HUES6 (cell line): ENCODE results near the gene METTL15.
"Not testable (repeated sequence)": the region's sequence is repeated elsewhere in the genome, so short reads cannot be mapped to it uniquely, and the experiment has no call there.

Experiments
- H3K27ac ChIP-seq: 2 replicates; pipeline ENCODE4 v1.7.0; 2013; ENCODE audit warnings: low read depth, mild to moderate bottlenecking, low read length, inconsistent platforms
- H3K27me3 ChIP-seq: 2 replicates; pipeline ENCODE4 v1.6.1; 2013; ENCODE audit warnings: low read length; ENCODE audit not compliant: control insufficient read depth, insufficient read depth
- H3K36me3 ChIP-seq: 2 replicates; pipeline ENCODE4 v1.6.1; 2013; ENCODE audit warnings: low read length; ENCODE audit not compliant: control insufficient read depth, insufficient read depth
- H3K4me1 ChIP-seq: 2 replicates; pipeline ENCODE4 v1.6.1; 2013; ENCODE audit warnings: low read length; ENCODE audit not compliant: control insufficient read depth, insufficient read depth
- H3K4me3 ChIP-seq: 2 replicates; pipeline ENCODE4 v1.5.1; 2013; ENCODE audit warnings: low read depth, low read length
- H3K9ac ChIP-seq: one replicate; pipeline ENCODE4 v1.6.1; 2013; ENCODE audit warnings: mild to moderate bottlenecking, low read length
- H3K9me3 ChIP-seq: 2 replicates; pipeline ENCODE4 v1.6.1; 2013; ENCODE audit warnings: low read depth, low read length; ENCODE audit not compliant: control insufficient read depth, insufficient read depth

The METTL15 gene

DNA sequence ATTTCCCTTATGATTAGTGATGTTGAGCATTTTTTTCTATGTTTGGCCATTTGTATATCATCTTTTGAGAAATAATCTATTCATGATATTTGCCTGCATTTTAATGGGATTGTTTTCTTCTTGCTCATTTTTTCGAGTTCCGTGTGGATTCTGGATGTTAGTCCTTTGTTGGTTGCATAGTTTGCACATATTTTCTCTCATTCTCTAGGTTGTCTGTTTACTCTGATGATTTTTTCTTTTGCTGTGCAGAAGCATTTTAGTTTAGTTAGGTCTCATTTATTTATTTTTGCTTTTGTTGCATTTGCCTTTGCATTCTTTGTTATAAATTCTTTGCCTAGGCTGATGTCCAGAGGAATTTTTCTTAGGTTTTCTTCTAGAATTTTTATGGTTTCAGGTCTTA lies 87.3 kb downstream of the METTL15 start:
- Histone ChIP-seq H3K4me1 (no peaks in the 10 kb centered on the region), H3K9ac (no peak overlapping the region), H3K27ac (no peak overlapping the region), H3K36me3 (no peaks in the 10 kb centered on the region), H3K4me3 (no peak overlapping the region), H3K27me3 (no peaks in the 10 kb centered on the region), H3K9me3 (peaks cover 3% of the 10 kb centered on the region; the same call in 1 of the 2 replicates)

DNA sequence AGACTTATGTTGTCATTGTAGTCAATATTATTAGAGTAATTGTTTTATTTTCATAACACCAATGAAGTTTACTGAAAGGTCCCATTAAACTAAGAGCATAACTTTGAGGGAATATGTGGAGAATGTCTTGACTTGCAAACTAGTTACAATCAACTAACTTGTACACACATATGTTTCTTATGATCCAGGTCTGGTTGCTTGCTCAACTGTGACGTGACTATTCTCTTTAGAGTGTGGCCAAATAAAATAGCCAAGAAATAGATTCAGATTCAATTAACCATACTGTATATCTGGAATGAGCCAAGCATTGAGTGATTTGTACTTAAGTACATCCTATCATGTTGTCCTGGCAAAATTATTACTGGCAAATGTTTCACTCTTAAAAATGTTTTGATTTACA lies 101.7 kb downstream of the METTL15 start:
- H3K4me3 ChIP-seq, result no peak overlapping the region
- no peak overlapping the region for H3K9ac ChIP-seq

DNA sequence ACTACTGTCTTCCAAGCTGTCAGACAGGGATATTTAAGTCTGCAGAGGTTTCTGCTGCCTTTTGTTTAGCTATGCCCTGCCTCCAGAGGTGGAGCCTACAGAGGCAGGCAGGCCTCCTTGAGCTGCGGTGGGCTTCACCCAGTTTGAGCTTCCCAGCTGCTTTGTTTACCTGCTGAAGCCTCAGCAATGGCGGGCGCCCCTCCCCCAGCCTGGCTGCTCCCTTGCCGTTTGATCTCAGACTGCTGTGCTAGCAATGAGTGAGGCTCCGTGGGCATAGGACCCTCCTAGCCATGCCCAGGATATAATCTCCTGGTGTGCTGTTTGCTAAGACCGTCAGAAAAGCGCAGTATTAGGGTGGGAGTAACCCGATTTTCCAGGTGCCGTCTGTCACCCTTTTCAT lies 113.9 kb downstream of the METTL15 start:
- not testable (repeated sequence) for H3K9ac ChIP-seq, H3K27ac ChIP-seq, H3K9me3 ChIP-seq, H3K36me3 ChIP-seq, H3K4me3 ChIP-seq, H3K27me3 ChIP-seq, H3K4me1 ChIP-seq

More for the DNA sequence above, 101.7 kb downstream of the METTL15 start:
- no peaks in the 10 kb centered on the region for H3K27me3 ChIP-seq
- no peaks in the 10 kb centered on the region for H3K4me1 ChIP-seq
- no peaks in the 10 kb centered on the region; the same call in 1 of the 2 replicates for H3K36me3 ChIP-seq
- no peak overlapping the region for H3K27ac ChIP-seq
- no peaks in the 10 kb centered on the region for H3K9me3 ChIP-seq

DNA sequence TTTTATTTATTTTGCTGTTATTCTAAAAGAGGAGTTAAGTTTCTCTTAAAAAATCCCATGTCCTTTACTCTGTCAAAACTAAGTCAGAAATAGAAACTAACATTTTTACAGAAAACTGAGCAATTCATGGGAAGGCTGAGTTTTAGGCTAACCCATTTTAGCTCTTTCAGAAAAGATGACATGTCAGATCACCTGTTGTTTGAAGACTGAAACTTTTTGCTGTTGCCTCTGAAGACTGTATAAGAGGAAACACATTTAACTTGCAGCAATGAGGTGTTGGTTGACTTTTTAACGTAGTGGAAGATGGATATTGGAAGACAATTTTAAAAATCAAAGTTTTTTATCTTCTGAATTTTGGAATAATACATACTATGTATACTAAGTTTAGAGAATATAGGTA lies 115.4 kb downstream of the METTL15 start:
- Histone ChIP-seq H3K4me1 (no peaks in the 10 kb centered on the region), H3K9ac (no peak overlapping the region), H3K27me3 (no peaks in the 10 kb centered on the region), H3K9me3 (peaks cover 5% of the 10 kb centered on the region; the same call in 1 of the 2 replicates), H3K4me3 (no peak overlapping the region), H3K27ac (no peak overlapping the region), H3K36me3 (no peaks in the 10 kb centered on the region)

DNA sequence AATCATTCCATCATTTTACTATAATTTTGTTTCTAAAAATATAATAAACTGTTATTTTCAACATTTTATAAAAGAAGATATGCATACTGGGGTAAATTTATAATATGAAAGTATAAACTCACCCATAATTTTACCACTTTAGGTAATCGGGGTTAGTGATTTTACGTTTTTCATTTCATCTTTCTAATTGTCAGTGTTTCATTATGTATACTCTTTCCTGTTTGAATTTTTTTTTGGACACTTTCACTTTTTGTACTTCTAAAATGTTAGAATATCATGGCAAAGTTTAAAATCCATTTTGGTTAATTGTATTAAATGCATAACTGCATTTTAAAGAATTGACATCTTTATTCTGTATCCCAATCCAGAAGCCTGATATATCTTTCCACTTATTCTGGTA lies 115.8 kb downstream of the METTL15 start:
- Histone ChIP-seq H3K36me3 (no peaks in the 10 kb centered on the region), H3K9ac (no peak overlapping the region), H3K27ac (no peak overlapping the region), H3K4me1 (no peaks in the 10 kb centered on the region), H3K4me3 (no peak overlapping the region), H3K9me3 (peaks cover 5% of the 10 kb centered on the region; the same call in 1 of the 2 replicates), H3K27me3 (no peaks in the 10 kb centered on the region)

DNA sequence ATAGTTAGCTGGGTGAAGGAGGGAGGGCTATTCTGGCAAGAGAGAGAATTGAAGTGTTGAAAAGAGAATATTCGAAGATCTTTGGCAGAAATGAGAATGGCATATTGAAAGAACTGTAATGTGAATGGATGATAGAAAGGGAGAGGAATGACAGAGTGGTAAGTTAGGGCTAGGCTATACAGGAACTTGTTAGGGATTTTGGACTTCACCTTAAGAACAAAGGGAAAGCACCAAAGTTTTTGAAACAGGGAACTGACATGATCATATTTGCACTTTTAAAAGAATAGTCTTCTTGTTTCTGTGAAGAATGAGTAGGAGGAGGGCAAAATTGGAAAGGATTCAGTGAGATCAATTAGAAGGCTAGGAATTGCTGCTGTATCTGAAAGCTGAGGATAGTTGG lies 119.3 kb downstream of the METTL15 start:
- no peak overlapping the region for H3K4me3 ChIP-seq
- H3K27ac ChIP-seq, result no peak overlapping the region
- no peak overlapping the region for H3K9ac ChIP-seq
- H3K27me3 ChIP-seq, result no peaks in the 10 kb centered on the region
- no peaks in the 10 kb centered on the region for H3K4me1 ChIP-seq
- no peaks in the 10 kb centered on the region for H3K36me3 ChIP-seq
- 0 out of 2 replicates have a peak, but pooled peaks cover under 1% of the 10 kb centered on the region for H3K9me3 ChIP-seq

DNA sequence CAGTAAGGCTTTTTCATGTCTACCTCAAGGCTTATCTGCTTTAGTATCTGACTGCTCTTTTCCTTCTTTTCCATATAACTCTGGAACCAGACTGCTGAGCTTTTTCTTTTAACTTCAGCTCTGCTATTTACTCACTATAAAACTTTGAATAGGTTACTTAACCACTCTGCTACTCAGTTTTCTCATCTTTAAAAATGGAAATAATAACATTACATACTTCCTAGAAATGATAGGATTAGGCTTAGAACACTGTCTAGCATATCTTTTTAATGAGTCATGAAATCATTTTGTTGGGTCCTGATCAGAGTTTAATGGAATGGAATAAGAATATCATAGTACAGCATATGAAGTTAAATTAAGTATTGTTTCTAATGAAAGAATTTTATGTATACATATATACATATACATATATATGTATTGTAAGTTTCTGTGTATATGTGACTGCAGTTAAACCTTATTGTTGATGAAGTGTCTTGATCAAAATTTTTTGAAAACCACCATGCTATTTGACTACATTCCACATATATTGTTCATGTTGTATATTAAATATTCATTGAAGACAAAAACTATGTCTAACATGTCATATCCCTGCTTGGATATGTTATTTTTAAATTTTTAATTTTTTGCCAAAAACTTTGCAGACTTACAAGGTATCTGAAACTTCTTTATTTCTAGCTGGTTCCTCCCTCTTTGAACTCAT lies 120.2 kb downstream of the METTL15 start:
- no peak overlapping the region for H3K4me3 ChIP-seq
- no peaks in the 10 kb centered on the region for H3K9me3 ChIP-seq
- no peaks in the 10 kb centered on the region for H3K36me3 ChIP-seq
- no peak overlapping the region for H3K27ac ChIP-seq
- H3K4me1 ChIP-seq, result no peaks in the 10 kb centered on the region
- no peak overlapping the region for H3K9ac ChIP-seq
- H3K27me3 ChIP-seq, result no peaks in the 10 kb centered on the region

DNA sequence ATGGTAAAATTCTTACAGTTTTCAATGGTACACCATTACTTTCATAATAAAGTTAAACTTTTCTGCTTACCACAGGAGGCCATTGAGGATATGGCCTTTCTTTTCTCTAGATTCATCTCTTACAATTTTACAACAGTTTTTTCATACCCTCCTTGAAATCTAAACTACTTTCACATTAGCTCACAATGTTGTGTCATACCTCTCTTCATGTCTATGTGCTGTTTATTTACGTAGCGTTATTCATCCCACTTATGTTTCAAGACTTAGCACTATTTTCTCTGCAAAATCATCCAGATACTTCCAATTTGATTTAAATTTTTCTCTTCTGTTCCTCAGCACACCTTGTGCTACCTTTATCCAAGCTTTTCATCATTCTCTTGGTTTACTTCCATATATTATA lies 123.3 kb downstream of the METTL15 start:
- no peaks in the 10 kb centered on the region for H3K9me3 ChIP-seq
- H3K4me3 ChIP-seq, result no peak overlapping the region

DNA sequence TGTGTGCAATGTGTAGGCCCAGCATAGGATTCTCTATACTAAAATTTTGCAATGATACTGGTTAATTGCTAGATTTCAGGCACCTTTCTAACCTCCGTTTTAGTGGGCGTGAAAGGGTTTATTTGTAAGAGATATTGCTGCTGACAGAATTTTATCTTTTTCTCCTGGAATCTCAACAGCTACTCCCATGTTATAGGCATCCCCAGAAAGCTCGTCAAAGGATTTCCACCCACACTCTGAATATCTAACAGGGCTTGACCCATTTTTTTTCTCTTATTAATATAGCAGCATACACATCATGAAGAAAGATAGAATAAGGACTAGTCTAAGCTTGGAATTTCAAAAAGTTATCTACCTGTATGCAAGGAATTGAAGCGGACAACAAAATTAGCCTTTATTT lies 124.5 kb downstream of the METTL15 start:
- Histone ChIP-seq H3K4me3 (no peak overlapping the region), H3K27me3 (no peaks in the 10 kb centered on the region), H3K4me1 (no peaks in the 10 kb centered on the region), H3K9me3 (no peaks in the 10 kb centered on the region), H3K9ac (no peak overlapping the region), H3K36me3 (no peaks in the 10 kb centered on the region), H3K27ac (no peak overlapping the region)

More for the DNA sequence above, 123.3 kb downstream of the METTL15 start:
- Histone ChIP-seq H3K4me1 (no peaks in the 10 kb centered on the region), H3K36me3 (no peaks in the 10 kb centered on the region), H3K9ac (no peak overlapping the region), H3K27me3 (no peaks in the 10 kb centered on the region), H3K27ac (no peak overlapping the region)

DNA sequence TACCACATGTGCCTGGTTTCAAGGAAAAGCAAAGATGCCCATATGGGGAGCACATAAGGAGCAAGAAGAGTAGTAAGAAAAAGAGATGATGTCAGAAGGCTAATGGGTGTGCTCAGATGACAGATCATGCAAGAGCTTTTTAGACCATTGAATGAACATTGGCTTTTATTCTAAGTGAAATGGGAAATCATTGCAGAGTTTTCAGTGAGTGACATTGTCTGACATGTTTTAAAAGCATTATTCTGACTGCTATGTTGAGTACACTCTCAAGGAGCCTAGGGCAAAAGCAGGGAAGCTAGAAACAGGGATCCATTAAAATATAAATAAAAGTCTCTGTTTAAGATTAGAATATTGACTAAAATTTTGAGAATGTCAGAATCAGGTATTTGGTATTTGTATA lies 133.6 kb downstream of the METTL15 start:
- Histone ChIP-seq H3K4me1 (no peaks in the 10 kb centered on the region; the same call in 1 of the 2 replicates), H3K27me3 (no peaks in the 10 kb centered on the region), H3K36me3 (no peaks in the 10 kb centered on the region), H3K27ac (no peak overlapping the region), H3K9me3 (no peaks in the 10 kb centered on the region; the same call in 1 of the 2 replicates), H3K9ac (no peak overlapping the region), H3K4me3 (no peak overlapping the region)

DNA sequence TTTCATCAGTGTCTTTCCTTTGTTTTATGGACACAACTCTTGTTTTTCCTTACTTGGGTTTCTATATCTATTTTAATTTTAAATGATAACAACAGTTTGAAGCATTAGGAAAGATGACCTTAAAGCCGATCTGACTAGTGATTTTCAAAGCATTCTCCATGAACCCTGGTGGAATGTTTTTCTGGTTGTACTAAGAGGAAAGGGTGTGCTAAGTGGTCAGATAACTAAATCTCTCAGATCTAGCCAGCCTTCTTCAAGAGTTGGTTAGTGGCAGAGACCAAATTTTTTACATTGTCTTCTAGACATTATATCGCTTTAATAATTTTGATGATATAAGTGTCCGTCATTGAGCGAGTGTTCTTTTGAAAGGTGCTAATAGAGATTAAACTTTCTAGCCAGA lies 134.4 kb downstream of the METTL15 start:
- H3K27me3 ChIP-seq, result no peaks in the 10 kb centered on the region
- no peak overlapping the region for H3K9ac ChIP-seq
- no peaks in the 10 kb centered on the region for H3K36me3 ChIP-seq
- no peak overlapping the region for H3K27ac ChIP-seq
- H3K4me1 ChIP-seq, result no peaks in the 10 kb centered on the region; the same call in 1 of the 2 replicates
- H3K9me3 ChIP-seq, result no peaks in the 10 kb centered on the region; the same call in 1 of the 2 replicates
- no peak overlapping the region for H3K4me3 ChIP-seq
